BLaER1 treated with 17β-estradiol and CSF1 and Interleukin-3, amounts not matched to agents 10 nM and 100 nM (cell line): ENCODE results near the gene SAFB.

Experiments used
- H3K27ac ChIP-seq, 11 experiments: shearing (Covaris generic); formaldehyde crosslinking; 2 replicates each; pipeline ENCODE4 v1.8.1; 2022
- H3K27me3 ChIP-seq, 11 experiments: shearing (Covaris generic); formaldehyde crosslinking; 2 replicates each; pipeline ENCODE4 v1.8.1; 2022
- H3K36me3 ChIP-seq, 11 experiments: shearing (Covaris generic); formaldehyde crosslinking; 2 replicates each; pipeline ENCODE4 v1.8.1; 2022
- H3K4me1 ChIP-seq, 10 experiments: shearing (Covaris generic); formaldehyde crosslinking; 2 replicates each; pipeline ENCODE4 v1.8.1; 2022
- H3K4me2 ChIP-seq, 11 experiments: shearing (Covaris generic); formaldehyde crosslinking; 2 replicates each; pipeline ENCODE4 v1.8.1; 2022
- H3K4me3 ChIP-seq, 10 experiments: shearing (Covaris generic); formaldehyde crosslinking; 2 replicates each; pipeline ENCODE4 v1.8.1; 2022
- H3K9ac ChIP-seq, 11 experiments: shearing (Covaris generic); formaldehyde crosslinking; 2 replicates each; pipeline ENCODE4 v1.8.1; 2022
- H3K9me3 ChIP-seq, 11 experiments: shearing (Covaris generic); formaldehyde crosslinking; replicated peaks in 1 of 11; 2 replicates each; pipeline ENCODE4 v1.8.1; 2022
- H4K20me1 ChIP-seq, 11 experiments: shearing (Covaris generic); formaldehyde crosslinking; 2 replicates each; pipeline ENCODE4 v1.8.1; 2022
- Cebpa-rat ChIP-seq, 11 experiments: shearing (Covaris generic); IDR thresholded peaks; 2 replicates each; pipeline ENCODE4 v1.8.1; 2022

Gene SAFB

DNA sequence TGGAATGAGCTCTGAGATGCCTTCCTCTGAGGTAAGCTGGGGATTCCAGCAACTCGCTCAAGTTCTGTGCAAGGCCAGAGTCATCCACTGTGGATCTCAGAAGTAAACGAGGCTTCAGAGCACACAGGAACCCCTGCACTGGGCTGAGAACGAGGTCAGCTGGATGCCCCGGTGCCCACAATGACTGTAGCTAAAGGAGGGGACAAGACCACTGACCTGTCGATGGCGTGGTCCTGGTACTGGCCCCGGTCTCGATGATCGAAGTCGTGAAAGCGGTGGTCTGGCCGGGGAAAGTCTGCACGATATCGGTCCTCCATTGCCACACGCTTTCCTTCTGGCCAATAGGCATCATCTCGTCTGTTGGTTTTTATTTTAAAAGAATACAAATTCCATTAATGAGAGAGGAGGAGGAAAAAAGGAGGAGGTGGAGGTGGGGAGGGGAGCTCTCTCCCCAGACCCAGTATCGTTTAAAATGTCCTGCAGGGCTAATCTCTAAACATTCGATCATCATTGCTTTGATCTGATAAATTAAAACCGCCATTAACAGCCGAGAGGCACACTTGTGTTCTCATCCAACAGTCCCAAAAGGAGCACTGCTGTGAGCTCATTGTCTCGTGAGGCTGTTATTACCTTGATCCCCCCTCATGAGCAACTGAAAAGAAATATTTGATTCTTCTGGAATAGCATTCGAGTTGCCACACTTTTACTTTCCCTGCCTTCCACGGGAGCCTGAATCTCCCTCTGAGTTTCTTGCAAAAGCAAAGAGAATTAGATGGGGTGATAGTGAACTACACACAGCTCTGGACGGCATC, 30.1 kb upstream of the SAFB start:
- no peaks in the 10 kb centered on the region for H3K9me3 ChIP-seq
- H3K4me3 ChIP-seq = no peak overlapping the region
- no peak overlapping the region for H3K4me2 ChIP-seq
- H3K36me3 ChIP-seq = peaks cover 99 to 100% (median 100%) of the 10 kb centered on the region in 11 experiments
- H3K4me1 ChIP-seq = peaks cover under 1 to 37% (median 29%) of the 10 kb centered on the region in 10 experiments; a peak in 19 of 20 replicates
- no peak overlapping the region for H3K9ac ChIP-seq
- TF ChIP-seq Cebpa-rat (IDR thresholded peaks at IDR 0.05) = no peak
- H4K20me1 ChIP-seq = peaks cover 55 to 100% (median 97%) of the 10 kb centered on the region in 11 experiments
- H3K27ac ChIP-seq = no peak overlapping the region
- no peaks in the 10 kb centered on the region for H3K27me3 ChIP-seq

DNA sequence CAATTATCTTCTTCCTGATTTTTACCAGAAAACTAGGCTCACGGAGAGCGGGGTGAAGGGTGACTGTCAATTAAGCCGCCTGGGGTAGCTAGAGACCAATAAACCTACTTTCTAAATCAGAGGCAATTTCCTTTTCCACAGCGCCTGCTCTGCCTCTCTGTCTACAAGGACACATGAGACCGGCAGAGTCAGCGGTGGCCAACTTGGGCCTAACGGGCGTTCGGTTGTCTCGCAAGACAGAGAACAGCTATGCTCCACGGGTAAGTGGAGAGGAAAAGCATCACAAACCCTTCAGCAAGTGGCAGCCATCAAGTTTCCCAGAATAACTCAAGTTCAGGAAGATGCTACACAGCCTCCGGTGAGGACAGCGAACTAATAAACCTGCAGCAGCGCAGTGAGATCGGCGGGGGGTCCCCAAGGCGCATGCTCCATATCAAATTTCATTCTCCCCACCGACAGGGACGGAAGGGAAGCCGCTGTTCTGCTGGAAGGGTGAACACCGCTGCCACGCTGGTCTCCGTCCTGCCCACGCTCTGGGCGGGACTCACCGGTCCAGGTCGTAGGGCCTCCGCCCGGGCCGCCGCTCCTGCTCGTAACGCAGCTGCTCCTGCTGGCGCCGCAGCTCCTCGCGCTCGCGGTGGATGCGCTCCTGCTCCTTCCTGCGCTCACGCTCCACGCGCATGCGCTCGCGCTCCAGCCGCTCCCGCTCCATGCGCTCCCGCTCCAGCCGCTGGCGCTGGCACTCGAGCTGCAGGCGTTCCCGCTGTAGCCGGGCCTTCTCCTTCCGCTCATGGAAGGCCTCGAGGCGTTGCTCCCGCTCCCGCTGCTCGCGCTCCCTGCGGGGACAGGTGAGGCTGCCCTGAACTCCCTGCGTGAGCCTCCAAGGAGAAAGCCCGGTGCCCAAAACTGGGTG, 29.3 kb upstream of the SAFB start:
- no peaks in the 10 kb centered on the region for H3K27me3 ChIP-seq
- no peak overlapping the region for H3K9ac ChIP-seq
- peaks cover 99 to 100% (median 100%) of the 10 kb centered on the region in 11 experiments for H3K36me3 ChIP-seq
- peaks cover 0 to 31% (median 25%) of the 10 kb centered on the region in 10 experiments; a peak in 16 of 20 replicates for H3K4me1 ChIP-seq
- H3K4me2 ChIP-seq = no peak overlapping the region
- H3K27ac ChIP-seq = no peak overlapping the region
- no peaks in the 10 kb centered on the region for H3K9me3 ChIP-seq
- no peak for TF ChIP-seq Cebpa-rat (IDR thresholded peaks at IDR 0.05)
- H4K20me1 ChIP-seq = peaks cover 54 to 100% (median 97%) of the 10 kb centered on the region in 11 experiments
- no peak overlapping the region for H3K4me3 ChIP-seq

DNA sequence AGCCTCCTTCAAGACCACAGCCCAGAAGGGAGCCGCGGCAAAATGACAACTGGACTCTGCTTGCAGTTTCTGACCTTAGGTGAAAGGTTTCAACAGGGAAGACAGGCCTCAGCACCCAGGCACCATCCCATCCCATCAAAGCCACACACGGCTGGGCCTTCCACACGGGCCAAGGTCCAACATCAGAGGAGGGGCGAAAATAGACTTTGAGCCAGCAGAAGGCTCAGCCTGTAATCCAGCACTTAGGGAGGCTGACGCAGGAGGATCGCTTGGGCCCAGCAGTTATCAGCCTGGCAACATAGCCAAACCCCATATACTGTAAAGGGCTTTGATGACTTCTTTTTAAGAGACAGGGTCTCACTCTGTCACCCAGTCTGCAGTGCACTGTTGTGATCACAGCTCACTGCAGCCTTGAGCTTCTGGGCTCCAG, 28.3 kb upstream of the SAFB start:
- Histone ChIP-seq H3K4me3 (no peak overlapping the region), H3K27me3 (no peaks in the 10 kb centered on the region), H3K4me2 (peak overlapping the region in 3 of 11 experiments; percentile 39 to 71 (median 63); a peak in 7 of 22 replicates), H3K4me1 (peaks cover 0 to 28% (median 25%) of the 10 kb centered on the region in 10 experiments; a peak in 16 of 20 replicates), H3K9me3 (no peaks in the 10 kb centered on the region), H3K36me3 (peaks cover 99 to 100% (median 100%) of the 10 kb centered on the region in 11 experiments), H3K27ac (no peak overlapping the region), H4K20me1 (peaks cover 59 to 100% (median 96%) of the 10 kb centered on the region in 11 experiments), H3K9ac (peak overlapping the region in 3 of 11 experiments; percentile 42 to 66 (median 60); a peak in 2 of 22 replicates)
- TF ChIP-seq Cebpa-rat (IDR thresholded peaks at IDR 0.05) = no peak

DNA sequence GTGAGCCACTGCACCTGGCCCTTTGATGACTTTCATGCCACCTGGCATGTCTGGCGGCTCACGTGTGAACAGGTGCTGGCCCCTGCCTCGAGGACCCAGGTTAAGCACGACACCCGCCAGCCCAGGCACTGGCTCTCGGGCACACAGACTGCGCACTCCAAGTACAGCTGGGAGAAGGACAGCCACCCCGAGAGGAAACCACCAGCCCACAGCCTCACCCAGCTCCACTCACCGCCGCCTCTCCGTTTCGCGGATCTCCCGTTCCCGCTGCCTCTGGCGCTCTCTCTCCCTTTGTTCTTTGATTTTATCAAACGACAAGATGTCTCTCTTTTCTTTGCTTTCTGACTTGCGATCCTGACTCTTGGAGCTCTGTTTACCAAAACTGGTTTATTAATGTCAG, 27.8 kb upstream of the SAFB start:
- Histone ChIP-seq H3K4me3 (no peak overlapping the region), H3K36me3 (peaks cover 99 to 100% (median 100%) of the 10 kb centered on the region in 11 experiments), H4K20me1 (peaks cover 59 to 100% (median 96%) of the 10 kb centered on the region in 11 experiments), H3K27ac (peak overlapping the region in 7 of 11 experiments; percentile 8 to 49 (median 28); a peak in 8 of 22 replicates), H3K4me1 (peaks cover 0 to 28% (median 25%) of the 10 kb centered on the region in 10 experiments; a peak in 16 of 20 replicates), H3K4me2 (peak overlapping the region in 9 of 11 experiments; percentile 3 to 71 (median 51); a peak in 15 of 22 replicates), H3K9me3 (no peaks in the 10 kb centered on the region), H3K27me3 (no peaks in the 10 kb centered on the region), H3K9ac (peak overlapping the region in 8 of 11 experiments; percentile 11 to 66 (median 45); a peak in 11 of 22 replicates)
- TF ChIP-seq Cebpa-rat (IDR thresholded peaks at IDR 0.05) = no peak

DNA sequence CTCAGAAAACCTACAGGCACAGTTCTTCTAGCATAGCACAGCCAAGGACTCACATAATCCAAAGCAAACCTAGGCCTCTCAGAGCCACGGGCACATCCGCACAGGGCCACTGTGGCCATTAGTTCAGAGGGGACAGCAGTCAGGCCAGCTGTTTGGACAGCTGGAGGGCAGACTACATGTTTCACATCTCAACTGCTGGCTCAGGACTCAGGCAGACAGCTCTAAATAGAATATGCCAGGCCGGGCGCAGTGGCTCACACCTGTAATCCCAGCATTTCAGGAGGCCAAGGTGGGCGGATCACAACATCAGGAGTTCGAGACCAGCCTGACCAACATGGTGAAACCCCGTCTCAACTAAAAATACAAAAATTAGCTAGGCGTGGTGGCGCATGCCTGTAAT, 27.1 kb upstream of the SAFB start:
- Histone ChIP-seq H3K4me3 (no peak overlapping the region), H3K27me3 (no peaks in the 10 kb centered on the region), H3K9me3 (no peaks in the 10 kb centered on the region), H3K36me3 (peaks cover 99 to 100% (median 100%) of the 10 kb centered on the region in 11 experiments), H4K20me1 (peaks cover 65 to 100% (median 96%) of the 10 kb centered on the region in 11 experiments), H3K27ac (peak overlapping the region in 7 of 11 experiments; percentile 8 to 49 (median 28); a peak in 7 of 22 replicates), H3K9ac (peak overlapping the region in 8 of 11 experiments; percentile 11 to 66 (median 45); a peak in 9 of 22 replicates), H3K4me2 (peak overlapping the region in 9 of 11 experiments; percentile 3 to 71 (median 51); a peak in 16 of 22 replicates), H3K4me1 (peaks cover 0 to 28% (median 25%) of the 10 kb centered on the region in 10 experiments; a peak in 16 of 20 replicates)
- TF ChIP-seq Cebpa-rat (IDR thresholded peaks at IDR 0.05) = no peak

DNA sequence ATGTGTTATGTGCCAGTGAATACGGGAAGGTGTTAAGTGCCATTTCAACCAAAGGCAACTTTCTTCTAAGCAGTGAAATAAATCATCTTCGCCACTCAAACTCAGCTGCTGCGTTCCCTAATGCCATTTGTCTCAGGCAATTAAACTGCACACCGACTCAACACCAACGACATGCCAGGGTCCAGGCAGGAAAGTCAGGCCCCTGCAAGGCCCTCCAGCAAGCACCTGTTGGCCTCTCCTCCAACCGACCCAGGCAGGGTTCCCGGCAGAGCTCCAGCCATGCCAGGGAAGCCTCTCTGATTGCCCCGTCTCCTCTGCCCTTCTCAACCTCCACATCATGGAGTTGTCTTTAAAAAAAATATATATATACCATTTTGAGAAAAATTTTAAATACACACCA, 22.1 kb upstream of the SAFB start:
- no peak for TF ChIP-seq Cebpa-rat (IDR thresholded peaks at IDR 0.05)
- Histone ChIP-seq H3K27me3 (no peaks in the 10 kb centered on the region), H3K9me3 (no peaks in the 10 kb centered on the region), H3K9ac (no peak overlapping the region), H3K27ac (no peak overlapping the region), H3K36me3 (peaks cover 99 to 100% (median 100%) of the 10 kb centered on the region in 11 experiments), H4K20me1 (peaks cover 80 to 100% (median 99%) of the 10 kb centered on the region in 11 experiments), H3K4me2 (no peak overlapping the region), H3K4me1 (peaks cover 0 to 21% (median 15%) of the 10 kb centered on the region in 10 experiments; a peak in 15 of 20 replicates), H3K4me3 (no peak overlapping the region)

DNA sequence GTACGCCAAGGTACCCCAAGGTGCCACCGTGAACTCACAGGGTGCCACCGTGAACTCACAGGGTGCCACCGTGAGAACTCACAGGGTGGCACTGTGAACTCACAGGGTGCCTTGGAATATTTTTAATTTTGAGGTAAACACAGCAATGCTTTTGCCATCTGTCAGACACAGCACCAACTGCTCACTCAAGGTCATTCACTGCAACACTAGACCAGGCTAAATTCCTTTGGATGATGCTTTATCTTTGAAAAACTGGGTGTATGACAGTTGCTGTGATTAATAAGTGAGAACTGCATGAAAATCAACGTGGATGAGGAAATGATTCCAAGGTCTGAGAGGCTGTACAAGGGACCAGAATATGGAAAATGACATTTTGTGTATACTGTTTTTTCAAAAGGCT, 19.3 kb upstream of the SAFB start:
- no peak overlapping the region for H3K4me3 ChIP-seq
- H3K27me3 ChIP-seq = no peaks in the 10 kb centered on the region
- H3K9ac ChIP-seq = no peak overlapping the region
- H3K36me3 ChIP-seq = peaks cover 99 to 100% (median 100%) of the 10 kb centered on the region in 11 experiments
- H3K9me3 ChIP-seq = no peaks in the 10 kb centered on the region
- H3K27ac ChIP-seq = no peak overlapping the region
- TF ChIP-seq Cebpa-rat (IDR thresholded peaks at IDR 0.05) = no peak
- H3K4me1 ChIP-seq = peaks cover 0 to 9% (median 3%) of the 10 kb centered on the region in 10 experiments; a peak in 4 of 20 replicates
- no peak overlapping the region for H3K4me2 ChIP-seq
- H4K20me1 ChIP-seq = peaks cover 84 to 100% (median 99%) of the 10 kb centered on the region in 11 experiments

DNA sequence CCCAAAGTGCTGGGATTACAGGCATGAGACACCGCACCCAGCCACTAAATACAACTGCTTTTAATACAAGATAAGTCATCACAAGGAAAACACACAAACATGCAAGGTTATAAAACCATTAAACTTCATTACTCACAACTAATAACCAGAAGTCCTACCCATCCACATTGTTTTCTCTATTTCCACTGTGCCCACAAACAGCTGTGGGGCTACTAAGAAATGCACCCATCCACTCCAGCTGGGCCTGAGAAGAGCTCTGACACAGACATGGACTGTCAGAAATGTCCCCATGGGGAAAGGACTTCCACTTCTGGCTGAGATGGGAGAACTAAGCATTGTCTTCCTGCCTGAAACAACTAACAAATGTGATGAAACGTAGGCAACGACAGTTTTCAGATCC, 17.5 kb upstream of the SAFB start:
- no peak for TF ChIP-seq Cebpa-rat (IDR thresholded peaks at IDR 0.05)
- H3K9ac ChIP-seq = peak overlapping the region in 5 of 11 experiments; percentile 6 to 41 (median 21); a peak in 1 of 22 replicates
- H3K4me3 ChIP-seq = no peak overlapping the region
- H3K27ac ChIP-seq = peak overlapping the region in 1 of 11 experiments; percentile 9; a peak in 2 of 22 replicates
- no peaks in the 10 kb centered on the region for H3K9me3 ChIP-seq
- no peaks in the 10 kb centered on the region for H3K27me3 ChIP-seq
- no peak overlapping the region for H3K4me2 ChIP-seq
- H3K36me3 ChIP-seq = peaks cover 99 to 100% (median 100%) of the 10 kb centered on the region in 11 experiments
- H4K20me1 ChIP-seq = peaks cover 86 to 100% (median 99%) of the 10 kb centered on the region in 11 experiments
- H3K4me1 ChIP-seq = peaks cover 0 to 9% (median 3%) of the 10 kb centered on the region in 10 experiments; a peak in 4 of 20 replicates
